ENCODE measurements around the gene PPM1N.

DNA sequence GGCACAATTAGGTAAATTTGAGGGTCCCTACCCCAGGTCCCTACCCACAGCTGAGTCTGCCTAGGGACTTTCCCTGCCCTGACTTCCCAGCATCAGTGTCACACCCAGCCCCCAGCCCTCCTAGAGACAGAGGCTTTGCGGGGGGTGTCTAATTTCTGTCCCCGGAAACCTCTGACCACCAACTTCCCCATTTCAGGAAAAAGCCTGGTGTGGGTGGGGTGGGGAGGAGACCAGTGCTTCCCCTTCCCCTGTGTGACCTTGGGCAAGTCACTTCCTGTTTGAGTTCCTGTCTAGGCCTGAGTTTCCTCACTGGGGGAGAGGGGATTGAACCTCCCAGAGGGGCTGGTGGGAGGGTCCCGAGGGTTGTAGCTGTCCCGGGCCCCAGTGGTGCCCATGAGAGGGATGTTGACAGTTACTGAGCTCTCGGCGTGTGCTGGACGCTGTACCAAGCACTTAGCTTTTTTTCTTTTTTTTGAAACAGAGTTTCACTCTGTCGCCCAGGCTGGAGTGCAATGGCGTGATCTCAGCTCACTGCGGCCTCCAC lies 16.9 kb downstream of the PPM1N start:
- no peak for TF ChIP-seq POLR2AphosphoS5 (IDR thresholded peaks at IDR 0.05; ENCODE audit: low read depth, low read length)
- no peak for TF ChIP-seq TAF1 (IDR thresholded peaks at IDR 0.05; ENCODE audit: borderline replicate concordance, low read depth, low read length)
- 0 out of 2 replicates have a peak, but pooled peaks have one; percentile 34 for TF ChIP-seq POLR2A (IDR thresholded peaks at IDR 0.05; ENCODE audit: low read depth, low read length)

Measured in GM12892 (cell line).